Inflammatory macrophage (primary cell): Measurements from ENCODE around the gene CCNF.

ENCODE experiments used
- DNase-seq, 2 donors: peaks; one replicate each; pipeline ENCODE4 v3.0.0-alpha.2; 2020 to 2022

CCNF gene

DNA sequence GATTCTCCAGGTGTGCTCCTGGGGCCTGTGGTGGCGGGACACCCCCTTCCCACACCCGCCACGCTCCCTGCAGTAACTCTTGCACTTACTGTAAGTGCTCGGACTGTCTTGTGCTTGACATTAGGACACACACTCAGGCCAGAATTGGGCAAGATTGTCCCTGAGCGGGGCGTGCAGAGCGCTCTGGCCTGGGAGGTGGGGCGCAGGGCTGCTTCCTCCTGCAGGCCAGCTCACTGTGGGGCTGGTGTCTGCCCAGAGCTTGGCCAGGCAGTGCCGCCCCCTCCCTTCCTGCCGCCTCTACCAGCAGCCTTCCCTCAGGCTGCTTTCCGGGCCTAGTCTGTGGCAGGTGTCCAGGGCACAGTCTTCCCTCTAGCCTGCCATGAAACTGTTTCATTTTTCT lies 78.4 kb downstream of the CCNF start:
- peak; percentile 95 to 96 for DNase-seq
